WI38 (cell line): Measurements from ENCODE around the gene POLR1E.

Experiments
- H3K4me3 ChIP-seq: 2 replicates; pipeline ENCODE4 v1.5.1; 2011; ENCODE audit warnings: low read depth, mild to moderate bottlenecking, control low read depth, low read length
- TF ChIP-seq, protein P1 (sequence below): IDR thresholded peaks from 2 replicates; pipeline ENCODE4 v1.5.1; 2012; ENCODE audit warnings: low read depth, mild to moderate bottlenecking, control low read depth, low read length

POLR1E gene

DNA sequence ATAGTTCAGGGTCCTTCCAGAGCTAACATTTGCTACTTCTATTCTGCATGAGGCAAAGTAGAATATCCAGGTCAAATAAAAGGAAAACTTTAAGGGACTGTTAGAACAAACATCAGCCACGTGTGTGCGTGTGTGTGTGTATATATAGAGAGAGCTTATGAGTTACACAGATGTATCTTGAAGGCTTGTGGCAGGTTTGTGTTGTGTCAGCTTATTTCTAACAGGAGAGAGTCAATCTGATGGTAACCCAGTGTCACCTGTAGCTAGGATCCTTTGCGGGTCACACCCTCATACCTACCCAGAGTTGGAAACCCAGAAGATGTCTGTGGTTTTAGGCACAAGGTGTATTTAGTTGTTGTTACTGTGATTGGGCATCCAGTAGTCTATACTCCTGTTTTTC lies 12.7 kb downstream of the POLR1E start:
- TF ChIP-seq, protein P1, sequence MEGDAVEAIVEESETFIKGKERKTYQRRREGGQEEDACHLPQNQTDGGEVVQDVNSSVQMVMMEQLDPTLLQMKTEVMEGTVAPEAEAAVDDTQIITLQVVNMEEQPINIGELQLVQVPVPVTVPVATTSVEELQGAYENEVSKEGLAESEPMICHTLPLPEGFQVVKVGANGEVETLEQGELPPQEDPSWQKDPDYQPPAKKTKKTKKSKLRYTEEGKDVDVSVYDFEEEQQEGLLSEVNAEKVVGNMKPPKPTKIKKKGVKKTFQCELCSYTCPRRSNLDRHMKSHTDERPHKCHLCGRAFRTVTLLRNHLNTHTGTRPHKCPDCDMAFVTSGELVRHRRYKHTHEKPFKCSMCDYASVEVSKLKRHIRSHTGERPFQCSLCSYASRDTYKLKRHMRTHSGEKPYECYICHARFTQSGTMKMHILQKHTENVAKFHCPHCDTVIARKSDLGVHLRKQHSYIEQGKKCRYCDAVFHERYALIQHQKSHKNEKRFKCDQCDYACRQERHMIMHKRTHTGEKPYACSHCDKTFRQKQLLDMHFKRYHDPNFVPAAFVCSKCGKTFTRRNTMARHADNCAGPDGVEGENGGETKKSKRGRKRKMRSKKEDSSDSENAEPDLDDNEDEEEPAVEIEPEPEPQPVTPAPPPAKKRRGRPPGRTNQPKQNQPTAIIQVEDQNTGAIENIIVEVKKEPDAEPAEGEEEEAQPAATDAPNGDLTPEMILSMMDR, result no peak
- no peak overlapping the region for H3K4me3 ChIP-seq

DNA sequence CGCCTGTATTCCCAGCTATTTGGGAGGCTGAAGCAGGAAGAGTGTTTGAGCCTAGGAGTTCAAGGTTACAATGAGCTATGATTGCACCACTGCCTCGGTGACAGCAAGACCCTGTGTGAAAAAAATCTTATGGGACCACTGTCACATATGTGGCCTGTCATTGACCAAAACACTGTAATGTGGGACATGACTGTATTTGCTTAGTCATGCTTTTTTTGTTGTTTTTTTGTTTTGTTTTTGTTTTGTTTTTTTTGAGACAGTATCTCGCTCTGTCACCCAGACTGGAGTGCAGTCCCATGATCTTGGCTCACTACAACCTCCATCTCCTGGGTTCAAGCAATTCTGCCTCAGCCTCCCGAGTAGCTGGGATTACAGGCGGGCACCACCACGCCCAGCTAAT lies 13.5 kb downstream of the POLR1E start:
- H3K4me3 ChIP-seq, result no peak overlapping the region
- TF ChIP-seq, protein P1, result no peak

DNA sequence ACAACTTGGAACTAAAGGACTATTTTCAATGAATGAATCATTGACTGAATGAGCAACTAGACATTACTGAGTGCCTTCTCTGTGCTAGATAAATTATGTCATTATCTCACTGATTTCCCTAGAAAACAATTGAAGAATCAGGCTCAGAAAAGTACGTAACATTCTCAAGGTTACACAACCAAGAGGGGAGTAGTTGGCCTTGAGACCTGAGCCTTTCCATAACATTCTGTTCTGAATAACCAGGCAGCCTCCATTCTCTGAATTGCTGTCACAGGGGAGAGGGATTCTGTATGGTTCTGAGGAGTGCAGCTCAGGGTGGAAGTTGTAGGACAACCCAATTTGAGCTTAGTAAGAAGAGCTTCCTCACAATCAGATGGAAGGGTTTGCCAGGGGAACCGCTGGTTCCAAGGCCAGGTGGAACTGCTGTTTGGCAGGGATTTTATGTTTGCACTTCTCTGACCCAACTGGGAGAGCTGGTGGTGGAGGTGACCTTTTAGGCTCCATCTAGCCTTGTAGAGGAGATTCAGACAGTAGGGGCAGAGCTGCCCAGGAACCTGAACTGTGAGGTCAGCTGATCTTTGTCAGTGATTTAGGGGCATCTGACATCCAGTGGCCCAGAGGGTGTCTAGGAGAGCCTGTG lies 16.3 kb downstream of the POLR1E start:
- H3K4me3 ChIP-seq, result no peak overlapping the region
- TF ChIP-seq, protein P1, result no peak

DNA sequence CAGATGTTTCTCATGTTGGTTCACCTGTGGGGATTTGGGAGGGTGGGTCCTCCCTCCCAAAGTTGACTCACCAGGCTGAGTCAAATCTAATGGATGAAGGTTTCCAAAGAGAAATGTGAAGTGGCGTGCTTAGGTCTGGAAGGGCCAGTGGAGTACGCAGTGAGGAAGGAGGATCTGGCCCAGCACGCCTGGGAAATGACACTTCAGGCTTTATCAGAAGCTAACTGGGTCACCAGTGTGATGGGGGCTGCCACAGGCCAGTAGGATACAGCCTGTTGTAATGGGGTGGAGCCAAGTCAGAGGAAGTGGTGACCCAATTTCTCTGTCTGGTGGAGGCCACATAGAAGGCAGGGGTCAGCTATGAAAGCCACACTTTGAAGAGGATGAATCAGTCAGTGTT lies 18.0 kb downstream of the POLR1E start:
- TF ChIP-seq, protein P1, result no peak
- no peak overlapping the region for H3K4me3 ChIP-seq

DNA sequence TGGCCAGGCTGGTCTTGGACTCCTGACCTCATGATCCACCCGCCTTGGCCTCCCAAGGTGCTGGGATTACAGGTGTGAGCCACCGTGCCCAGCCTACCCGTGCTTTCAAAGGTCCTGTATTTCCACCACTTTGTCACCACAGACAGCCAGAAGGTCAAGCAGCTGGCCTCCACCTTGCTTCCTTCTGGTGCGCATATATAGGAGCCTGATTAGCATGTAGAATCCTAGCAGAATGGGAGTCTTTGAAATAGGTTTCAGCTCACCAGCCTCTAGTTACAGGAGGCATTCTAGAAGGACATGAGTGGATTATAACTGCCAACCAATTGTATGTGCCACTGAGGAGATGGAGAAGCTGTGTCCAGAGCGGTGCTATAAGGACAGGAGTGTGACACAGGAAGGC lies 18.9 kb downstream of the POLR1E start:
- TF ChIP-seq, protein P1, result no peak
- H3K4me3 ChIP-seq, result no peak overlapping the region

DNA sequence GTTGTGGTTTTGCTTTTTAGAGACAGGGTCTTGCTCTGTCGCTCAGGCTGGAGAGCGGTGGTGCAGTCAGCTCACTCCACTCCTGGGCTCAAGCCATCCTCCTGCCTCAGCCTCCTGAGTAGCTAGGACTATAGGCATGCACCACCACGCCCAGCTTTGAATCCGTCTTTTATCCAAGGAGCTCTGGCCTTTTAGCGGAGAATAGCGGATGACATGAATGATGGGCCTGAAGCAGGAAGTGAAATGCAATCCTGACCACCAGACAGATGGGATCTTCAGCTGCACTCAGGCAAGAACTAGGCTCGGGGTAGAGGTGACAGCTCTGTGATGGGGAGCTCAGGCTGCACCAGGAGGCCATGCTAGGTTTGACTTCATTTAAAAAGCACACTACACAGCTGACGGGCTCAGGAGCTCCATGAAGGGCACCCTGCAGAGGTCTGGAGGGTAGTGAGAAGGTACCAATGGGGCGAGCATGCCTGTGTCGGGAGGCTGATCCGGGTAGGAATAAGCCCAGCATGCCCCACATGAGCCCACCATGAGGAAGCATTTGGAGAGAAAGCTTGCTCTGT lies 21.9 kb downstream of the POLR1E start:
- TF ChIP-seq, protein P1, result no peak
- no peak overlapping the region for H3K4me3 ChIP-seq

DNA sequence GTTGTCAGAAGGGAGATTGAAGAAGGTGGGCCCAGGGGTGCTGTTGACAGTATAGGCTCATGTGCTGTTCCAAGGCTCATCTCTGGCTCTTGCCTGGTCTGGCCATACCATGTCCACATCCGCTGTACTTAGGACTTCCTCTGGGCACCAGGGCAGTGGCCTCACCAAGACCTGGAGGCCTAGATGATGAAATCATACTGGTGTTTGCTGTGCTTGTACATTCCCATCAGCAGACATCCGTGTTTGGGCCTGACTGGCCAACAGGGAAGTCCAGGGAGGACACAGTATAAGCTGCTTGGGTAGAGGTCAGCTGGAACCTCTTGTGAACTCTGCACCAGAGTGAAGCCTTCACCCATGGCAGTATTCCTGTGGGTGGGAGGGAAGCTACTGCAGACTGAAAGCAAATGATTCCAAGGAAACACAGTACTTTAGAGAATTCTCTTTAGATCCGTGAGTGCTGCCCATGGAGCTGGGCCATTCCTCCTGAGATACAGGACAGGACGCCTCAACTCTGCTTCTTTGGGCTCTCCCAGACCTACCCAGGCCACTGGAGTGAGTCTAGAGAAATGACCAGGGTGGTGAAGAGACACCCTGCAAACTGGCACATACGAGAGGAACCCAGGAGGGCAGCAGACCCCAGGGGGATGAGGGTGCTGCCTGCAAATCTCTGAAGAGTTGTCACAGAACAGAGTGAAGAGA lies 22.5 kb downstream of the POLR1E start:
- no peak overlapping the region for H3K4me3 ChIP-seq
- TF ChIP-seq, protein P1, result no peak
